Activated CD8-positive, alpha-beta memory T cell treated with anti-CD3 and anti-CD28 coated beads, Interleukin-2, amount 10 ng/mL, durations not matched to agents 7 days and 5 days (primary cell): Measurements from ENCODE around the gene TBC1D1. TPM values are rescaled to one million over a fixed set of nuclear protein-coding genes. Genes with fewer than 3 reads are reported as not detected.

ENCODE experiments used
- ATAC-seq: fragments of 150-1000 bp; cut with Tn5 transposase; one replicate; pipeline ENCODE4 v1.10.0; 2021; ENCODE audit warnings: moderate library complexity
- CTCF ChIA-PET: fragments of 350-600 bp; sonication (Branson Sonifier 250); formaldehyde crosslinking; loops from one replicate; lab custom pipeline; 2021; ENCODE audit warnings: antibody characterized with exemption; lab: Charles Lee
- DNase-seq: peaks from one replicate; pipeline ENCODE4 v3.0.0-alpha.2; 2020
- H3K27ac Mint-ChIP-seq: one replicate; pipeline ENCODE4 v1.8.0; 2021; ENCODE audit warnings: mild to moderate bottlenecking, mixed read lengths
- H3K27me3 Mint-ChIP-seq: one replicate; pipeline ENCODE4 v1.8.0; 2021; ENCODE audit warnings: mixed read lengths
- H3K36me3 Mint-ChIP-seq: one replicate; pipeline ENCODE4 v1.8.0; 2021; ENCODE audit warnings: mild to moderate bottlenecking, mixed read lengths
- H3K4me1 Mint-ChIP-seq: one replicate; pipeline ENCODE4 v1.8.0; 2021; ENCODE audit warnings: mixed read lengths
- H3K4me3 Mint-ChIP-seq: one replicate; pipeline ENCODE4 v1.8.0; 2021; ENCODE audit warnings: mild to moderate bottlenecking, moderate library complexity, mixed read lengths
- H3K9me3 Mint-ChIP-seq: one replicate; pipeline ENCODE4 v1.8.0; 2022; ENCODE audit warnings: low read depth, mixed read lengths
- total RNA-seq, 2 experiments: library from RNA; stranded (reverse); gene quantifications; one replicate each; pipeline ENCODE4 v1.2.3, GENCODE V29; 2021

TBC1D1 gene
- total RNA-seq, 2 experiments from 2014 or later, result 62.9 to 72.2 TPM

DNA sequence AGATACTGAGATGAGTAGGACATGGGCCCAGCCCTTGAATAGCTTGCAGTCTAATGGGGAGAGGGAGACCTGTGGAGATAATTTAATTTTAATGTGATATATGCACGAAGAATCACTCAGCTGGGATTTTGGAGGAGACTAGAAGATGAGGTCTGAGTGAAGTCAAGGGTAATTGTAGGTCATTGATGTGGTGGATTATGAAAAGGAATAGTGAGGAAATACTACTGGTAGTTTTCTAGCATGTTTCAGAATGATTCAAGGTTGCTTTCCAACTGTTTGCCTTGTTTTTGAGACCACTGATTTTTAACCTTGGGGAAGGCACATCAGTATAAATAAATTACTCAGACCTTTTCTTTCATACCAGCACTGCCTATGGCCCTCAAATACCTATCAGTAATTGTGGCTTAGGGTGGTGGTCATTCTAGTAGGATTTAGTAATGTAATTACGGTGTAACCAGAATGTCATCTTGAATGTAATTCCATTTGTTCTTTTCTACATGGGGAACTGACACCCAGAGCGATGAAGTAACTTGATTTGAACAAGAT lies 94.9 kb downstream of the TBC1D1 start:
- Mint-ChIP-seq H3K36me3 (no peaks in the 10 kb centered on the region), H3K27me3 (no peaks in the 10 kb centered on the region), H3K4me3 (no peak overlapping the region), H3K27ac (no peak overlapping the region), H3K4me1 (peaks cover 15% of the 10 kb centered on the region), H3K9me3 (no peaks in the 10 kb centered on the region)
- CTCF ChIA-PET, result no interaction called here
- DNase-seq, result no peak
- no peak for ATAC-seq

DNA sequence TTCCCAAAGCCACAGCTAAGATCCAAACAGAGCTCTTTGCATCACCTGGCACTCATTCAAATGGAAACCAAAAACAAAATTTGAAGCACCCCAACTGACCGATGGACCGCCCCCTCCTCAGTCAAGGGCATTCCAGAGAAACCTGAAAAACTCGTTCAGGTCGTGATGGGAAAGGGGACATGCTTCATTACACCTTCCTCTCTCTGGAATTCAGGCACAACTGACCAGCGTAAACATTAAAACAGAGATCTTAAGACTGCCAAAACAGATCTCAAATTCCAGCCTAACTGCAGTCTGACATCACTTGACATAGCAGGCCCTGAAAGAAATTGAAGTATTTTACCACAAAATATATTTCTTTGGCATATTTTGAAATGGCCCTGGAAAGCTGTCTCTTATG lies 97.8 kb downstream of the TBC1D1 start:
- H3K4me3 Mint-ChIP-seq, result no peak overlapping the region
- no peak for ATAC-seq
- peaks cover 7% of the 10 kb centered on the region for H3K4me1 Mint-ChIP-seq
- CTCF ChIA-PET, result interaction anchor here (1.1 kb wide), 1 partner anchor 10 kb away, joined by 5 read pairs; no protein-coding TSS in a partner anchor
- no peak for DNase-seq
- H3K27ac Mint-ChIP-seq, result no peak overlapping the region
- no peaks in the 10 kb centered on the region for H3K27me3 Mint-ChIP-seq
- H3K36me3 Mint-ChIP-seq, result no peaks in the 10 kb centered on the region
- no peaks in the 10 kb centered on the region for H3K9me3 Mint-ChIP-seq

DNA sequence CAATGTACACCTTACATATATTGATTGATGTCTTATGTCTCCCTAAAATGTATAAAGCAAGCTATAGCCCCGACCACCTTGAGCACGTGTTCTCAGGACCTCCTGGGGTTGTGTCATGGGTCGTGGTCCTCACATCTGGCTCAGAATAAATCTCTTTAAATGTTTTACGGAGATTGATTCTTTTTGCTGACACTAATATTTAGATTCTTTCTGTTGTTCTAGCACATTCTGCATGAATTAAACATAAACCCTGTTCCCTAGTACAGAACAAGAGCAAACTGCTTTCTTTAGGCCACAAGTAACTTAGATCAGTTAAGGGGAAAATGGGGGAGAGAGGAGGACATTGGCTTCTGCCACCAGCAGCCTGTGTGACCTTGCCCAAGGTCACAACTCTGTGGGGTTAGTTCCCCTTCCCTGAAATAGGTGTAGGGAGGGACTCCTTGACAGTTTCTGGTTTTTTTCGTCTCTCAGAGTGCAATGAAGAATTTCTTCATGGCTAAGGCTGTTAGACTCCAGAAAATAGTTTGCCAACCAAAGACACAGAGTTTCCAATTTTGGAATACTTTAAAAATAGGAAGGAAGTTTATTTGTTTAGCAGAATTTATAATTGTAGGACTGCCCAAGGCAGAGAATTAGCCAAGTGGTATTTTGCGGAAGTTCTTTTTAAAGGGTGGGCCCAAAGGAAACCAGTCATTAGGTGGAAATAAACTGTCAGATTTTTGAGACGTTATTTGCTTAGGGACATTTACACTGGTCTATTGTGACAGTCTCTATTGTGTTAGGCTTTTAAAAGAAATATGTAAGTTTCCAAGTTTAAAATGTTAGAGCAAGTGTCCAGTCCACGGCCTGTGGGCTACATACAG lies 98.7 kb downstream of the TBC1D1 start:
- Mint-ChIP-seq H3K27ac (no peak overlapping the region), H3K36me3 (no peaks in the 10 kb centered on the region), H3K4me1 (peaks cover 12% of the 10 kb centered on the region), H3K9me3 (no peaks in the 10 kb centered on the region), H3K4me3 (no peak overlapping the region), H3K27me3 (no peaks in the 10 kb centered on the region)
- DNase-seq, result no peak
- no peak for ATAC-seq
- CTCF ChIA-PET, result no interaction called here

DNA sequence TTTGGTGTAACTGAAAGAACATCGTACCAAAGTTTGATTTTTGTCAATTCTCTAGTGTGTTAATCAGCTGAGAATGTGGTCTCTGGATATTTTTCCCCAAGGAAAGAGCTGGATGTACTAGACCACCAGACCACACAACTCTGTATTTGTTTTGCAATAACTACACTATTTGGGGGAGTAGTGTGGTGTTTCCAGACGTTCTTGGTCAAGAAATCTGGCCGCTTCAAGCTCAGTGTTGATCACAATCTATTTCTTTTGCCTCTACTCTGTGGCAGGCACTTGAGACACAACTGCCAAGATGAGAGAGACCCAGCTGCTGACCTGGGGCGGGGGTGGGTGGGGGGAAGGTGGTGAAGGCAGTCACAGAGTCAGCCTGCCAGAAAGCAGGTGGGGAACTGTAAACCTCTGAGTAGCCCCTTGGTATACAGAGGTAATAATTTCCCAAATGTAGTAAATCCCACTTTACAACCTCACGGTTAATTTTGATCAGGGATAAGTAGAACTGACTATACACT lies 99.9 kb downstream of the TBC1D1 start:
- Mint-ChIP-seq H3K4me1 (peaks cover 15% of the 10 kb centered on the region), H3K9me3 (no peaks in the 10 kb centered on the region), H3K27ac (no peak overlapping the region), H3K36me3 (no peaks in the 10 kb centered on the region), H3K4me3 (no peak overlapping the region), H3K27me3 (no peaks in the 10 kb centered on the region)
- DNase-seq, result no peak
- no peak for ATAC-seq
- CTCF ChIA-PET, result no interaction called here

DNA sequence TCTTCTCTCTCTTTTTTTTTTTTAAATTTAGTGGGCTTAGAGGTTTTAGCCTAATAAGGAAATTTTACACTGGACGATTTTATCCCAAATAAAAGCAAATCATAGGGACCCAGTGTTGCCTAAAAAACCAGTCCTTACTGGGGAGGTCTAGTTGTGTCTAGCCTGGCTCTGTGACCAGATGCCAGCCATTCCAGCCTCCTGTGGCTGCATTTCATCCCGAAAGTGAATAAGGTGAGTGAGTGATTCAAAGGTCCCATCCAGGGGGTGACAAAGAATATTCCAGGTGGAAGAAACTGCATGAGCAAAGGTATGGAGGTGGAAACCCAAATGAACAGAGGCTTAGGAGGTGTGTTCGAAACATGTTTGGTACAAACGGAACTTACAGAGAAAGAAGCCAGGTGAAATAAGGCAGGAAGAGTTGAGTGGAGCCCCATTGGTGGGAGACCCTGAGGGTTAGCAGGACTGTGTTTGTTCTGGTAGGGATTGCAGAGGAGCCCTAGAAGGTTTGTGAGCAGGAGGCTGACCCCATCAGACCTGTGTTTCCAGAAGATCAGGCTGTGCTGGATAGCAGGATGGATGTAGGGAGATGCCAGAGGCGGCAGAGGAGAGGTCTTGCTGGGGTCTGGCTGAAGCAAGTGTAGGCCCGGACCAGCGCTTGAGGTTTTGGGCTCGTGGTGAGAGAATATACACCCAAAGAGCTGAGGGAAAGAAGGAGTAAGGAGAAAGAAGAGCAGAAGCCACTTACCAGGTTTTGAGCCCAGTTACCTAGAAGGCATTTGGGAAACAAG lies 100.9 kb downstream of the TBC1D1 start:
- H3K4me1 Mint-ChIP-seq, result peaks cover 12% of the 10 kb centered on the region
- H3K4me3 Mint-ChIP-seq, result no peak overlapping the region
- ATAC-seq (no peak), DNase-seq (no peak)
- H3K27me3 Mint-ChIP-seq, result no peaks in the 10 kb centered on the region
- no peak overlapping the region for H3K27ac Mint-ChIP-seq
- H3K9me3 Mint-ChIP-seq, result no peaks in the 10 kb centered on the region
- CTCF ChIA-PET, result no interaction called here
- no peaks in the 10 kb centered on the region for H3K36me3 Mint-ChIP-seq

DNA sequence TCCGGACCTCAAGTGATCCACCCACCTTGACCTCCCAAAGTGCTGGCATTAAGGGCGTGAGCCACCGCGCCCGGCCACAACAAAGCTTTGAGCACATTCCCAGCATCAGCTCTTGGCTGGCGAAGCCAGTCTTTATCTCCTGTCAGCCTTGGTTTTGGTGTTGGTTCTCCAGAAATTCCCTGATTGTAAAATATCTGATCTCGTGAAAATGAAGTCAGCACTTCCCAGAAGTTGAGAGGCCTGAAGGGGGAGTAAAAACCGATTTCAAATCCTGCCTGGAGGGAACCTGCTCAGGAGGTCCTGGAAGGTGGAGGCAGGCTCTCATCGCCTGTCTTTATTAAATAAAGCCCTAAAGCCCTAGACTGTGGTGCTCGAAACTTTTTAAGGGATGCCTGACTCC lies 102.9 kb downstream of the TBC1D1 start:
- no peak for DNase-seq
- Mint-ChIP-seq H3K9me3 (no peaks in the 10 kb centered on the region), H3K27ac (no peak overlapping the region), H3K4me1 (peaks cover 15% of the 10 kb centered on the region), H3K36me3 (no peaks in the 10 kb centered on the region), H3K4me3 (no peak overlapping the region), H3K27me3 (no peaks in the 10 kb centered on the region)
- no peak for ATAC-seq
- CTCF ChIA-PET, result interaction anchor here (0.8 to 1.2 kb wide), 3 partner anchors 15 to 41 kb away, joined by 3 read pairs; no protein-coding TSS in a partner anchor

DNA sequence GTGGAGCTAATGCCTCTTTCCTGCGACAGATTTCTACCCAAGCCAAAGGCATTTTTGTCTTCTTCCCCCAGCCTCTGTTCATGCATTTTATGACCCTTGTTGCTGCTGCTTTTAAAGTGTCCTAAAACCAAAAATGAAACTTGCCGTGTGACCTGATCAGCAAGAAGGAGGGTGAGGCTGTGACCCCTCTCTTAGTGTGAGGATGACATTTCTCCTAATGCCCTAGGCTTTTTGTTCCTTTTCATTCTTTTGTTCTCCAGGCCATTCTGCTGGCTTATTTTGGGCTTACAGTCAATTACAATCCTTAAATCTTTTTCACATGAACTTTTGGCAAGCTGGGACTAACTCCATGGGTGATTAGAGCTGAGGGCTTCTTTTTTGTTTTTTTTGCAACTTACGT lies 103.7 kb downstream of the TBC1D1 start:
- Mint-ChIP-seq H3K9me3 (no peaks in the 10 kb centered on the region), H3K27me3 (no peaks in the 10 kb centered on the region), H3K4me3 (no peak overlapping the region), H3K27ac (no peak overlapping the region), H3K36me3 (peaks cover 2% of the 10 kb centered on the region), H3K4me1 (peaks cover 15% of the 10 kb centered on the region)
- CTCF ChIA-PET, result interaction anchor here (0.5 kb wide), 1 partner anchor 70 kb away, joined by 4 read pairs; no protein-coding TSS in a partner anchor
- DNase-seq (no peak), ATAC-seq (peak; percentile 39)

DNA sequence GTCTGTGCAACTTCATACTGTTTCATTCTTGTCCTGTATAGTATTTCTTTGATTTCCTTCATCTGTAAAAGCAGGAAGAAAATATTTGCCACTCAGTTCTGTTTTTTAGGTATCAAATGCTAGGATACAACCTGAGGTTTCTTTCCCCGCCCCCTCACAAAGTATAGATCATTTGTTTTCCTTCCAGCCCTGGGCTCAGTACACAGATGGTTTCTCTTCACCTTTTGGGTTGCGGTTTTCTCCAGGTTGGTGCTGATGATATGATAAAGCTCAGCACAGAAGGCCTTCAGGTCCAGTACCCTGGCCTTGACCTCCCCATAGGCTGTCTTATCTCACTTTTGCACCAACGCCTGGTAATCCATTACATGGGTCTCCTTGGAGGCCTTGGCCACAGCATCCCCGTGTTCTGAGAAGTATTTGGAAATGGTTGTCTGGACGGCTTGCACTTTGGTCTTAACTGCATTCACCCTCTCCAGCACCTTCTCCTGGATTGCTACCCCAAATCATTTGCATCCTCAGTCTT lies 104.5 kb downstream of the TBC1D1 start:
- no peak overlapping the region for H3K27ac Mint-ChIP-seq
- CTCF ChIA-PET, result no interaction called here

DNA sequence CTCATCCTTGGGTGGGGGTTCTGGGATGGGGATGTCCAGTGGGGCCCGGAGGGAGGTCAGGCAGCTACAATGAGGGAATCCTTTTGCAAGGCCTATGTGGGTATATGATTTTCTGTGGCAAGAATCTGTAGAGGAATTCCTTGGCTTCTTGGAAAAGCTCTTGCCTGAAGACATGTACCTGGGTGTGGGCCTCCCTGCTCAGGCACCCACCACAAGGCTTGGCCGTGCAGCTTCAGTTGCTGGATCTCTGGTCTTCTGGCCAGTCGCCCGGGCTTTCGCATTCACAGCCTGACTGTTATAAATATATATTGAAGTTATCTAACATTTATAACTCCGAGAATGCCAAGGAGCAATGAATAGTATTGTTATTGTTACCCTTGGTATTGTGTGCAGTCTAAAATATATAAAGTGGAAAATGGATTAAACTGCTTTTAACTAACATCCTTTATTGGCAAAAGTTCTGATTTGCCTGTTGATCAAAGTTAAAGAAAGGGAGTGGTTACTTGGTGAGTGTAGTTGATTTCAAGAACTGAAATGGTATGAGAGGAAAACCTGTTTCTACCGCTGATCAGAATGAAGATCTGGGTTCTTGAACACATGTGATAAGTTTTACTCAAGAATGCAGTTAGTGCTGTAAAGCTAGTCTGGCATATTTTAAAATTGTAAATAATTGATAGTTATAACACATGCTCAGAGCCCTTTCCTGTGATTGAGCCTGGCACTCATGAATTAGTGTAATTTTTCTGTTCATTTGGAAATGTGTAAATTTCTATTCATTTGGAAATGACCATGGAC lies 105.3 kb downstream of the TBC1D1 start:
- Mint-ChIP-seq H3K4me1 (peaks cover 15% of the 10 kb centered on the region), H3K27ac (no peak overlapping the region), H3K36me3 (peaks cover 4% of the 10 kb centered on the region), H3K4me3 (no peak overlapping the region), H3K9me3 (no peaks in the 10 kb centered on the region), H3K27me3 (no peaks in the 10 kb centered on the region)
- no peak for DNase-seq
- no peak for ATAC-seq
- CTCF ChIA-PET, result no interaction called here

More for the DNA sequence above, 104.5 kb downstream of the TBC1D1 start:
- ATAC-seq (no peak), DNase-seq (no peak)
- Mint-ChIP-seq H3K36me3 (peaks cover 2% of the 10 kb centered on the region), H3K4me3 (no peak overlapping the region), H3K27me3 (no peaks in the 10 kb centered on the region), H3K4me1 (peaks cover 15% of the 10 kb centered on the region), H3K9me3 (no peaks in the 10 kb centered on the region)

DNA sequence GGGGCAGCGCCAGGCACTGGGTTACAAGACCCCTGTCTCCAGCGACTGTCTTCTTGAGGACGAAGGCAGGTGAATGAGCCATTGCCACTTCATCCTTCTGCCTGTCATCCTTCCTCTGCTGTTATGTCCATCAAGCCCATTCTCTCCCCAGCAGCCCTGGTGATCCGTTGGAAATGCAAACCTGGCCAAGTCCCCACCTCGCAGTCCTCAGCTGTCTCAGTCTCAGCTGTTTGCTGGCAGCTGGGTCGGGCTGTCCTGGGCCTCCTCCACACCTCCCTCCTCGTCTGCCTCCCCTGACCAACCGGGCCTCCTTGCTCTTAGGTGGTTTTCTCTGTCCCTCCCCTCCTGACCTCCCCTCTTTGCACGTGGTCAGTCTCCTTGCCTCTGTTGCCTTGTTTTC lies 107.3 kb downstream of the TBC1D1 start:
- Mint-ChIP-seq H3K27ac (no peak overlapping the region), H3K36me3 (peaks cover 4% of the 10 kb centered on the region), H3K4me1 (peaks cover 22% of the 10 kb centered on the region), H3K27me3 (no peaks in the 10 kb centered on the region), H3K9me3 (no peaks in the 10 kb centered on the region), H3K4me3 (no peak overlapping the region)
- no peak for DNase-seq
- no peak for ATAC-seq
- CTCF ChIA-PET, result no interaction called here

DNA sequence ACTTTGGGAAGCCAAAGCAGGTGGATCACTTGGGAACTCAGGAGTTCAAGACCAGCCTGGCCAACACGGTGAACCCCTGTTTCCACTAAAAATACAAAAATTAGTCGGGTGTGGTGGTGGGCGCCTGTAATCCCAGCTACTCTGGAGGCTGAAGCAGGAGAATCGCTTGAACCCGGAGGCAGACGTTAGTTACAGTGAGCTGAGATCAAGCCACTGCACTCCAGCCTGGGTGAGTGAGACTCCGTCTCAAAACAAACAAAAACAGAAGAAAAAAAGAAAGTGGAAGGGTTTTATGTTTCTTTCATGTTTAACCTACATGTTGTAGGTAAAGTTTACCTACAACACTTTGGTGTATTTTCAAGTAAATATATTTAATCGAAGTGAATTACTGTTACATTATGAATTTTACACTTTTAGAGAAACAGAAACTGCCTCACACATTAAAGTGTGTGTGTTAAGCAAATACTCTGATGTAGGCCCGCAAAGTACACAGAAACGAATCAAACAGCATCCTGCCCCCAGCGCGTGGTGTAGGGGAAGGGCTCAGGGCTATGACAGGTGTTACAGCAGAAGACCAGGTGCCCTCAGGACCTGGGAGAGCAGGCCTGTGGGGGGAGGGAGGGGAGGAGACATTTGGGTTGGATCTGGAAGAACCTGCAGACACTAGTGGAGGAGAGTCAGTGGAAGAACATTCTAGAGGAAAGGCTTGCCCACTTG lies 108.3 kb downstream of the TBC1D1 start:
- Mint-ChIP-seq H3K27me3 (no peaks in the 10 kb centered on the region), H3K9me3 (no peaks in the 10 kb centered on the region), H3K4me3 (no peak overlapping the region), H3K36me3 (peaks cover 4% of the 10 kb centered on the region), H3K4me1 (peaks cover 24% of the 10 kb centered on the region), H3K27ac (no peak overlapping the region)
- DNase-seq (no peak), ATAC-seq (no peak)
- CTCF ChIA-PET, result no interaction called here

DNA sequence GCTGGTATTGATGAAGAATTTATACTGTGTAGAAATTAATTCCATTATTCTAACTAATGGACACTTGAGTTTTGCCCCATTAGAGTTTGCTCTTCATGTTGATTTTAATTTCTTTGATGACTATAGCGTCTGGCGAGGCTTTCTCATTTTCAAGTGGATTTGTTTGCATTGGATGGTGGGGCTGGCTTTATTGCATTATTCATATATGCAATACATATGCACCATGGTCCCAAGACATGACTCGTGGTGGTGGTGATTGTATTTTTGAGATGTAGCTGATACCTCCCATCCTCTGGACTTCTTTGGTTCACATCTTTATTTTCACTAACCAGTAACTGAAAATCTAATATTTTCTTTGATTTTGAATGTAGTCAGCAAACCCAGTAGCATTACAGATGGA lies 109.1 kb downstream of the TBC1D1 start:
- CTCF ChIA-PET, result no interaction called here
- H3K9me3 Mint-ChIP-seq, result no peaks in the 10 kb centered on the region
- H3K27ac Mint-ChIP-seq, result no peak overlapping the region

More for the DNA sequence above, 109.1 kb downstream of the TBC1D1 start:
- no peaks in the 10 kb centered on the region for H3K27me3 Mint-ChIP-seq
- H3K4me3 Mint-ChIP-seq, result no peak overlapping the region
- no peak for ATAC-seq
- peaks cover 19% of the 10 kb centered on the region for H3K4me1 Mint-ChIP-seq
- peaks cover 4% of the 10 kb centered on the region for H3K36me3 Mint-ChIP-seq
- DNase-seq, result no peak
